Aorta (tissue), 5 donors: ENCODE results near the gene GABRG3. TPM values are rescaled to one million over a fixed set of nuclear protein-coding genes. Genes with fewer than 3 reads are reported as not detected.
"Not testable (repeated sequence)": the region's sequence is repeated elsewhere in the genome, so short reads cannot be mapped to it uniquely, and the experiment has no call there.

ENCODE experiments used
- ATAC-seq: fragments of 200-7000 bp; cut with Tn5 transposase; one replicate; pipeline ENCODE4 v1.9.1; 2022; ENCODE audit warnings: moderate library complexity; ENCODE audit not compliant: low FRiP score
- DNase-seq, 2 donors: peaks; one replicate each; pipeline ENCODE4 v3.0.0-alpha.2; 2020
- H3K27ac ChIP-seq, 2 donors: one replicate each; pipeline ENCODE4 v1.5.1; 2013; ENCODE audit warnings: low read length in 2 of 2, mild to moderate bottlenecking in 2 of 2, moderate library complexity in 2 of 2, control low read depth in 1 of 2, inconsistent platforms in 1 of 2, low read depth in 1 of 2
- H3K27me3 ChIP-seq, 2 donors: one replicate each; pipeline ENCODE4 v1.6.1; 2013; ENCODE audit warnings: control low read depth in 1 of 2, low read length in 1 of 2, mild to moderate bottlenecking in 1 of 2, moderate library complexity in 1 of 2; ENCODE audit not compliant: insufficient read depth in 2 of 2, control insufficient read depth in 1 of 2
- H3K36me3 ChIP-seq, 2 donors: one replicate each; pipeline ENCODE4 v1.6.1; 2013; ENCODE audit warnings: control low read depth in 1 of 2, low read length in 1 of 2, mild to moderate bottlenecking in 1 of 2; ENCODE audit not compliant: insufficient read depth in 2 of 2, control insufficient read depth in 1 of 2
- H3K4me1 ChIP-seq, 2 donors: one replicate each; pipeline ENCODE4 v1.6.1; 2013; ENCODE audit warnings: low read length in 2 of 2, control low read depth in 1 of 2, mild to moderate bottlenecking in 1 of 2, moderate library complexity in 1 of 2; ENCODE audit not compliant: insufficient read depth in 2 of 2, control insufficient read depth in 1 of 2
- H3K4me3 ChIP-seq, 2 donors: one replicate each; pipeline ENCODE4 v1.5.1; 2013; ENCODE audit warnings: low read length in 2 of 2, control low read depth in 1 of 2, mild to moderate bottlenecking in 1 of 2
- H3K9me3 ChIP-seq: one replicate; pipeline ENCODE4 v1.6.1; 2013; ENCODE audit warnings: mild to moderate bottlenecking, low read length; ENCODE audit not compliant: control insufficient read depth
- WGBS, 2 donors: extraction: QIAGEN DNeasy Blood & Tissue Kit; methylation state at CpG; one replicate each; pipeline ENCODE4 v1.1.7; 2013; 5-methylcytosine and 5-hydroxymethylcytosine counted together
- intact Hi-C, 2 donors: fragments of 100-400 bp; cut with DNase I; formaldehyde crosslinking; loops; one replicate each; pipeline versions ENCODE4 v1.14.2 to v1.15.0; 2022
- polyA plus RNA-seq, 2 donors: library from polyadenylated mRNA; stranded (reverse); fragments of 200-250 nt; gene quantifications; one replicate each; pipeline ENCODE4 v1.2.3, GENCODE V29; 2013
- total RNA-seq, 2 donors: library from RNA; stranded (reverse); fragmentation: NEBNext Ultra II Directional; extraction: Animal tissue kit (Norgen Biotek cat#: 25700); gene quantifications; one replicate each; pipeline ENCODE4 v1.2.1, GENCODE V29; 2021
- donor health status: healthy with polysubstance abuse.
- donor health status: Bipolar disorder and iron deficiency.
- donor health status: DM: no; HTN: no; CAD: no.
- donor health status: DM: no; HTN: no; CAD: no.
- donor health status: DM: yes; HTN: yes; CAD: no.

The GABRG3 gene
- total and polyA plus RNA-seq, 4 donors = not detected

DNA sequence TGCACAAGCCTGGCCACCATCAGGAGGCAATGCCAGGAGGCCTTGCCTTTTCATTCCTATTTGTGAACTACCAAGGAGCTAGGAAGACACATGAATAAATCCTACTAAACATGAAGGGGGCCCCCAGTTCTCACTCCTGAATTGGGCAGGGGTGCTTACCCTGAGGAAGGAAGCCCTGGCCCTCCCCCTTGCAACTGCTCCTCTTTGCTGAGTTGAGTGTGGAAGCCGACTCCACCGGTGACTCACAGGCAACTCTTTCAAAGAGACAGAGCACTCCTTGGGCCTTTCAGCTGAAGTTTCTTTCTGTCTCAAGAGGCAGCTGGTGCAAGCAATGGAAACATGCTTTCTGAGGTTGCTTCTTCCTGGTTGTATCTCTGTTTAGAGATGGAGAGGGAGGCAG is 1.7 kb downstream of the GABRG3 start:
- intact Hi-C loops = no loop called here
- Histone ChIP-seq H3K27ac (no peak overlapping the region), H3K4me3 (no peak overlapping the region), H3K36me3 (no peaks in the 10 kb centered on the region), H3K4me1 (no peaks in the 10 kb centered on the region), H3K9me3 (no peaks in the 10 kb centered on the region), H3K27me3 (peaks cover 0 to 3% of the 10 kb centered on the region in 2 donors)
- DNase-seq (no peak), ATAC-seq (no peak)
- 10 to 37% methylated on average over 2 of the region's 2 CpGs for WGBS, 2 donors

DNA sequence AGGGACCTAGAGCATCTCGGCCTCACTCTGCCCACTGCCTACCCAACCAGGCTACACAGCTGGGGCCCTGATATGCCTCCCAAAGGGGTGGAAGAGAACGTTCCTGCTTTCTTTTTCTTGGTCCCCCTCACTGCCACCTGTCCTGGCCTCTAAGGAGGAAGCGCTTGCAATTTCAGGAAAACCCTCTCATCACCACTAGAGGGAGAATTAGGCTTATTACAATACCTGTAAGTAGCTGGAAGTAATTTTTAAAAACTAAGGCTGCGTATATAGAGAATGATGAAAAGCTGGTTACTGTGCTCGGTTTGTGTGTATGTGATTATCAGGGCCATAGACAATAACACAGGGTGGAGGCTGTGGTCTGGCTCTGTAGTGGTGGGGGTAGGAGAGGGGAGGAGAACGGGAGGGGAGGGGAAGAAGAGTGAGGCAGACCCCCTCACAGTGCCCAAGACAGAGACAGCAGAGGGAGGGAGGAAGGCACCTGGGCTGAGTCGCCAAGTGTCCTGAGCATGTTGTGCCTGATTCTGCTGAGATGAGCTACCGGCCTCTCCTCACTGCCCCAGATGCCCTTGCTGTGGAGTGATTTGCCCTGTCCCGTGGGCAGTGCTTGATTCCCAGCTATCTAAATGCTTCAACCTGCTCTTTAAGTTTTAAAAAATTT is 3.3 kb downstream of the GABRG3 start:
- H3K9me3 ChIP-seq = no peaks in the 10 kb centered on the region
- ATAC-seq = no peak
- 18 to 21% methylated on average over 8 to 9 of the region's 9 CpGs for WGBS, 2 donors
- no peak overlapping the region for H3K27ac ChIP-seq
- no peaks in the 10 kb centered on the region for H3K36me3 ChIP-seq
- intact Hi-C loops = no loop called here
- H3K27me3 ChIP-seq = peaks cover 0 to 3% of the 10 kb centered on the region in 2 donors
- no peak for DNase-seq
- H3K4me3 ChIP-seq = no peak overlapping the region
- H3K4me1 ChIP-seq = no peaks in the 10 kb centered on the region

DNA sequence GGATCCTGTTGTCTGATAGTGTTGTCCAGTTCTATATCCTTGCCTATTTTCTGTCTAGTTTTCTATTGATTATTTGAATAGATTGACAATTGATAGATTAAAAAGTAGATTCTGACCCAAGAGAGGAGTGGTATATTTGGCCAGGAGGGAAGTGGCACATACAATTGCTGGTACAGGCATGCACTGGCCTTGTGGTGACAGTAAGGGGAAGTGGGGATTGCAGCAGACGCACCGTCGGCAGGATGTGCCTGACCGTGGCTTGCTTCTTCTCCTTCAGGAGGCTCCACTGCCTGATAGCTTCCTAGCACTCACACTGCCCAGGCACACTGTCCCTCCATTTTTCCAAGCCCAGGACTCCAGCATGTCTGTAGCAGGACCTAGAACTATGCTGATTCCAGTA is 10.5 kb downstream of the GABRG3 start:
- H3K27ac ChIP-seq = no peak overlapping the region
- 86 to 95% methylated on average over 4 of the region's 4 CpGs for WGBS, 2 donors
- intact Hi-C loops = no loop called here
- no peak overlapping the region for H3K4me3 ChIP-seq
- ATAC-seq (no peak), DNase-seq (no peak)
- no peaks in the 10 kb centered on the region for H3K27me3 ChIP-seq
- H3K4me1 ChIP-seq = no peaks in the 10 kb centered on the region
- no peaks in the 10 kb centered on the region for H3K9me3 ChIP-seq
- H3K36me3 ChIP-seq = no peaks in the 10 kb centered on the region

DNA sequence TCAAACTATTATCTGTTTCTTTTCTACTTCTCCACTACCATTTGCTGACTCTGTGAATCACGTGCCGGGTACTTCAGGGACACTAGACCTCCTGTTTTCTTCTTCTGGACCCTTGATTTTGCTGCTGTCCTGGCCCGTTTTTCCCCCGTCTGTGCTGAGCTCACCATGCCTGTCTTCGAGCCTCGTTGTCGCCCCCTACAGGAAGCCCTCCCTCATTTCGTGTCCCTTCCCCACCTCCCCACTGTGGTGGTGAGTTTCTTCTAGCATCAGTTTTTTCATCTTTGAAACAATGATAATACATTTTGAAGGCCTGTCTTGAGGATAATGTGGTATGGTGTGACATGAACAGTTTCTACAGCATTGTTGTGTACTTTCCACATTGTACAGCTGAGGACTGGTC is 12.8 kb downstream of the GABRG3 start:
- H3K4me3 ChIP-seq = no peak overlapping the region
- no peaks in the 10 kb centered on the region for H3K27me3 ChIP-seq
- intact Hi-C loops = no loop called here
- no peaks in the 10 kb centered on the region for H3K36me3 ChIP-seq
- H3K27ac ChIP-seq = no peak overlapping the region
- H3K4me1 ChIP-seq = no peaks in the 10 kb centered on the region
- DNase-seq (no peak), ATAC-seq (no peak)
- no peaks in the 10 kb centered on the region for H3K9me3 ChIP-seq
- 81 to 82% methylated on average over 8 of the region's 8 CpGs for WGBS, 2 donors

DNA sequence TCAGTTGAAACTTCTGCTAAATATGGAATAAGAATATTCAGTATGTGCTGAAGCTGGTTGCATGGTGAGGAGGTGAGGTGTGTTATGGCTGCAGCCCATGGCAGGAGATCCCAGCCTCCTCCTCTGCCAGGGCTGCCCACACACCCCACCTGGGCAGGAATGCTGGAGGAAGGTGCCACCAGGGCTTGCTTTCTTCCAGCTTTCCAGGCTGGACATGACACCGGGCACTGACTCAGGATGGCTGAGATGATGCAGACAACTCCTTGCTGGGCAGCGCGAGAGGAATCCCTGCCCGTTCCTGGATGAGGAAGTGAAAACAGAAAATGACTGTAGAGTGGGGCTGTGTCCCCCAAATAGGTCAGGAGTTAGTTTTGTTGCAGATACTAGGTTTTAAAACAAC is 14.1 kb downstream of the GABRG3 start:
- no peaks in the 10 kb centered on the region for H3K36me3 ChIP-seq
- no peak overlapping the region for H3K27ac ChIP-seq
- no peak overlapping the region for H3K4me3 ChIP-seq
- ATAC-seq (no peak), DNase-seq (no peak)
- H3K27me3 ChIP-seq = no peaks in the 10 kb centered on the region
- 81 to 87% methylated on average over 4 of the region's 4 CpGs for WGBS, 2 donors
- intact Hi-C loops = no loop called here
- H3K4me1 ChIP-seq = no peaks in the 10 kb centered on the region
- no peaks in the 10 kb centered on the region for H3K9me3 ChIP-seq

DNA sequence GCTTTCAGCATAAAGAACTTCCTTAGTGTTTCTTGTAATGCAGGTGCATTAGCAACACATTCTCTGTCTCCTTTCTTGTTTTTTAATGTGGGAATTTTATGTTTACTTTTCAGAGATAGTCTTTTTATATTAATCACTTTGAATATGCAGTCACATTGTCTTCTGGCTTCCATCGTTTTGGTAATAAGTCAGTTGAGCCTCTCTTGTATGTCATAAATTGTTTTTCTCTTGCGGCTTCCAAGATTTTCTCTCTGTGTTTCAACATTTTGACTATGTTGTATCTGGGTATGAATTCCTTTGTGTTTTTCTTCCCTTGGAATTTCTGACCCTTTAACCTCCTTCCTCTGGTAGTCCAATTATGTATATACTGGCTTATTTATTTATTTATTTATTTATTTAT is 25.3 kb downstream of the GABRG3 start:
- Histone ChIP-seq H3K4me3 (no peak overlapping the region), H3K36me3 (no peaks in the 10 kb centered on the region), H3K27me3 (peaks cover 0 to 4% of the 10 kb centered on the region in 2 donors), H3K4me1 (no peaks in the 10 kb centered on the region), H3K27ac (no peak overlapping the region), H3K9me3 (no peaks in the 10 kb centered on the region)
- no peak for DNase-seq
- ATAC-seq = no peak
- intact Hi-C loops = no loop called here
- WGBS, 2 donors = 87 to 89% methylated on average over 2 of the region's 2 CpGs

DNA sequence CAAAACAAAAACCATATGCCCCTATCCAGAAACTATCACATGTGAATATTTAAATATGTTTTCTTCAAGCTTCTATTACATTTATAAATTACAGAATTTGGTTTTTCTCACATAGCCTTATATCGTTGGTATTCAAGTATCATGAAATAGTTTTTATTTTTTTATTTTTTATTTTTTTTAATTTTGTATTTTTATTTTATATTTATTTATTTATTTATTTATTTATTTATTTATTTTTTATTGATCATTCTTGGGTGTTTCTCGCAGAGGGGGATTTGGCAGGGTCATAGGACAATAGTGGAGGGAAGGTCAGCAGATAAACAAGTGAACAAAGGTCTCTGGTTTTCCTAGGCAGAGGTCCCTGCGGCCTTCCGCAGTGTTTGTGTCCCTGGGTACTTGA is 32.0 kb downstream of the GABRG3 start:
- H3K27ac ChIP-seq, H3K36me3 ChIP-seq, intact Hi-C loops, H3K27me3 ChIP-seq, H3K9me3 ChIP-seq, DNase-seq, ATAC-seq, H3K4me3 ChIP-seq, H3K4me1 ChIP-seq: not testable (repeated sequence)
- 82 to 96% methylated on average over 1 to 2 of the region's 4 CpGs for WGBS, 2 donors

DNA sequence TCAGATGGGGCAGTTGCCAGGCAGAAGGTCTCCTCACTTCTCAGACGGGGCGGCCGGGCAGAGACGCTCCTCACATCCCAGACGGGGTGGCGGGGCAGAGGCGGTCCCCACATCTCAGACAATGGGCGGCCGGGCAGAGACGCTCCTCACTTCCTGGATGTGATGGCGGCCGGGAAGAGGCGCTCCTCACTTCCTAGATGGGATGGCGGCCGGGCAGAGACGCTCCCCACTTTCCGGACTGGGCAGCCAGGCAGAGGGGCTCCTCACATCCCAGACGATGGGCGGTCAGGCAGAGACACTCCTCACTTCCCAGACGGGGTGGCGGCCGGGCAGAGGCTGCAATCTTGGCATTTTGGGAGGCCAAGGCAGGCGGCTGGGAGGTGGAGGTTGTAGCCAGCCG is 33.2 kb downstream of the GABRG3 start:
- H3K9me3 ChIP-seq, H3K27me3 ChIP-seq, H3K4me3 ChIP-seq, DNase-seq, intact Hi-C loops, H3K27ac ChIP-seq, H3K4me1 ChIP-seq, ATAC-seq, H3K36me3 ChIP-seq: not testable (repeated sequence)
- 91 to 95% methylated on average over 18 to 24 of the region's 24 CpGs for WGBS, 2 donors

DNA sequence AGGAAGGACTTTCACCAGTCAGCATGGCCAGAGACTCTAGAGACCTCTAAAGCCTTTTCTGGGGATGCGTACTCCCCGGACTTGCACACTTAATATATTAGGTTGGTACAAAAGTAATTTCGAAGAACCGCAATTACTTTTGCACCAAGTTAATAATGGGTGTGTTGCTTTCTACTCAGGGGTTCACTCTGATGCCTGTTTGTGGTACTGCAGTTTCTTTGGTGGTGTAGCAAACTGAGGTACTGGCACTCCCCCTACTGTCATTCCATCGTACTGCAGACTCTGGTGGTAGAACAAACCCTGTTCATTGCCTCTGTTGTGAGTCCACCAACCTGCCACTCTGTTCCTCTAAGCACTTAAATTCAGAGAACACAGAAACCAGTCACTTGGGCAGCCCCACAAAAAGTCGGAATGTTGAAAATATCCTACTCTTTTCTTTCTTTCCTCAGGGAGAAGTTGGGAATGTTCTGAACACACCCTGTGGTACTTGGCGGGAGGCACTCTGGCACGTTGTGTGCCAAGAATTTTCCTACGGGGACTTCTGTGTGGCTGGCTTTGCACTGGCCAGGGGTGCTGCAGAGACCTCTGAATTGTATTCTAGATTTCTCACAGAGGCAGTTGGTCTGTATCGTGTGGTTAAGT is 46.3 kb downstream of the GABRG3 start:
- Histone ChIP-seq H3K4me3 (no peak overlapping the region), H3K4me1 (no peaks in the 10 kb centered on the region), H3K36me3 (no peaks in the 10 kb centered on the region), H3K27me3 (no peaks in the 10 kb centered on the region), H3K9me3 (peaks cover 2% of the 10 kb centered on the region), H3K27ac (no peak overlapping the region)
- DNase-seq (no peak), ATAC-seq (no peak)
- 12 to 13% methylated on average over 10 of the region's 10 CpGs for WGBS, 2 donors
- intact Hi-C loops = loop anchor here in 1 of 2 donors (5.0 kb wide), 1 partner anchor 125 kb away; no protein-coding TSS in a partner anchor
